GM23338 (cell line): ENCODE results near the gene RFX7. TPM values are rescaled to one million over a fixed set of nuclear protein-coding genes. Genes with fewer than 3 reads are reported as not detected.

Experiments used
- ATAC-seq: fragments of 200-7000 bp; cut with Tn5 transposase; 3 replicates; pipeline ENCODE4 v1.9.1; 2020
- DNase-seq: peaks from one replicate; pipeline ENCODE4 v3.0.0-alpha.2; 2015; ENCODE audit warnings: low spot score
- H2AFZ ChIP-seq: fragments of 200-600 bp; sonication (generic); 2 replicates; pipeline ENCODE4 v1.8.0; 2016; ENCODE audit warnings: antibody characterized with exemption, mild to moderate bottlenecking, moderate library complexity
- H3F3A ChIP-seq: fragments of 200-600 bp; sonication (generic); replicated peaks from 2 replicates; pipeline ENCODE4 v1.8.0; 2017; ENCODE audit warnings: antibody characterized with exemption, mixed run types, low read depth
- H3K27ac ChIP-seq: fragments of 200-600 bp; sonication (generic); 2 replicates; pipeline ENCODE4 v1.6.1; 2016; ENCODE audit warnings: low read depth
- H3K27me3 ChIP-seq: fragments of 200-600 bp; sonication (generic); 2 replicates; pipeline ENCODE4 v1.8.0; 2016; ENCODE audit warnings: mild to moderate bottlenecking, mixed run types, moderate library complexity; ENCODE audit not compliant: insufficient read depth
- H3K36me3 ChIP-seq: fragments of 200-600 bp; sonication (generic); 2 replicates; pipeline ENCODE4 v1.8.0; 2016; ENCODE audit warnings: mild to moderate bottlenecking; ENCODE audit not compliant: insufficient read depth
- H3K4me1 ChIP-seq: fragments of 200-600 bp; sonication (generic); 2 replicates; pipeline ENCODE4 v1.8.0; 2016; ENCODE audit warnings: mild to moderate bottlenecking, moderate library complexity; ENCODE audit not compliant: insufficient read depth
- H3K4me2 ChIP-seq: fragments of 200-600 bp; sonication (generic); 2 replicates; pipeline ENCODE4 v1.7.1; 2017; ENCODE audit warnings: mixed run types
- H3K4me3 ChIP-seq: fragments of 200-600 bp; sonication (generic); 2 replicates; pipeline ENCODE4 v1.6.1; 2016; ENCODE audit warnings: mixed run types
- H3K79me2 ChIP-seq: fragments of 200-600 bp; sonication (generic); replicated peaks from 2 replicates; pipeline ENCODE4 v1.8.0; 2017; ENCODE audit warnings: mild to moderate bottlenecking; ENCODE audit not compliant: insufficient read depth
- H3K9me2 ChIP-seq: fragments of 200-600 bp; sonication (generic); 2 replicates; pipeline ENCODE4 v1.8.0; 2017; ENCODE audit not compliant: insufficient read depth
- H4K20me1 ChIP-seq: fragments of 200-600 bp; sonication (generic); replicated peaks from 2 replicates; pipeline ENCODE4 v1.8.0; 2017; ENCODE audit warnings: mild to moderate bottlenecking; ENCODE audit not compliant: insufficient read depth
- H3K27ac Mint-ChIP-seq: 2 replicates; pipeline ENCODE4 v1.8.0; 2020; ENCODE audit warnings: inconsistent platforms, mild to moderate bottlenecking, moderate library complexity, mixed read lengths
- H3K27me3 Mint-ChIP-seq: 3 replicates; pipeline ENCODE4 v1.8.0; 2022; ENCODE audit warnings: low read depth, mild to moderate bottlenecking, moderate library complexity, mixed read lengths, inconsistent platforms; ENCODE audit not compliant: insufficient read depth, poor library complexity
- H3K36me3 Mint-ChIP-seq: 3 replicates; pipeline ENCODE4 v1.8.0; 2021; ENCODE audit warnings: low read depth, mild to moderate bottlenecking, inconsistent platforms, moderate library complexity, mixed read lengths
- H3K4me1 Mint-ChIP-seq: 3 replicates; pipeline ENCODE4 v1.8.0; 2020; ENCODE audit warnings: mild to moderate bottlenecking, inconsistent platforms, mixed read lengths
- H3K4me3 Mint-ChIP-seq: 3 replicates; pipeline ENCODE4 v1.8.0; 2021; ENCODE audit warnings: moderate library complexity, mild to moderate bottlenecking, inconsistent platforms, mixed read lengths
- H3K9me3 Mint-ChIP-seq: 3 replicates; pipeline ENCODE4 v1.8.0; 2020; ENCODE audit warnings: moderate library complexity, mild to moderate bottlenecking, inconsistent platforms, mixed read lengths
- CREB1 ChIP-seq: fragments of 250-450 bp; sonication (Bioruptor Pico); IDR thresholded peaks from 2 replicates; pipeline ENCODE4 v1.5.0; 2020; ENCODE audit warnings: low read depth, mild to moderate bottlenecking, moderate library complexity
- EZH2 ChIP-seq: fragments of 200-600 bp; sonication (generic); IDR thresholded peaks from one replicate; pipeline ENCODE4 v1.8.0; 2017; ENCODE audit warnings: antibody characterized with exemption, mild to moderate bottlenecking, low read depth; ENCODE audit not compliant: unreplicated experiment
- EZH2phosphoT487 ChIP-seq: fragments of 200-600 bp; sonication (generic); IDR thresholded peaks from one replicate; pipeline ENCODE4 v1.8.1; 2018; ENCODE audit warnings: antibody characterized with exemption; ENCODE audit not compliant: unreplicated experiment
- NANOG ChIP-seq: IDR thresholded peaks from 2 replicates; pipeline ENCODE4 v1.6.1; 2016; ENCODE audit warnings: antibody characterized with exemption, borderline replicate concordance
- POLR2AphosphoS5 ChIP-seq: IDR thresholded peaks from 2 replicates; pipeline ENCODE4 v1.6.1; 2016; ENCODE audit warnings: antibody characterized with exemption, low read depth
- STAT1 ChIP-seq: IDR thresholded peaks from one replicate; pipeline ENCODE4 v1.6.1; 2016; ENCODE audit warnings: antibody characterized with exemption; ENCODE audit not compliant: unreplicated experiment
- ZNF114 ChIP-seq: fragments of 250-450 bp; sonication (Bioruptor Pico); IDR thresholded peaks from 2 replicates; pipeline ENCODE4 v1.5.0; 2020; ENCODE audit warnings: mild to moderate bottlenecking, moderate library complexity
- polyA plus RNA-seq: library from polyadenylated mRNA; unstranded; fragments of >200 nt; fragmentation: Nextera tagmentation; extraction: Ambion mirVana; gene quantifications from 2 replicates; pipeline ENCODE4 v1.2.1, GENCODE V29; 2016
- total RNA-seq: library from RNA; depleted of rRNA; stranded (reverse); fragments of >200 nt; shearing (Covaris generic); gene quantifications from 2 replicates; pipeline ENCODE4 v1.2.3, GENCODE V29; 2014
- TF ChIP-seq, protein P1 (sequence below): fragments of 250-450 bp; sonication (Bioruptor Pico); IDR thresholded peaks from 2 replicates; pipeline ENCODE4 v1.5.0; 2020; ENCODE audit warnings: mild to moderate bottlenecking, moderate library complexity
- TF ChIP-seq, protein P2 (sequence below), 2 experiments: fragments of 200-600 bp in 1 of 2; sonication (generic) in 1 of 2; conservative IDR thresholded peaks; 2 replicates each; pipeline versions ENCODE4 v1.5.1 to v1.6.1; 2016 to 2017; ENCODE audit warnings: antibody characterized with exemption in 2 of 2, low read depth in 2 of 2, mild to moderate bottlenecking in 2 of 2, moderate library complexity in 1 of 2

RFX7 gene
- total and polyA plus RNA-seq, 2 experiments from 2014 or later, result 17.6 to 33.6 TPM

DNA sequence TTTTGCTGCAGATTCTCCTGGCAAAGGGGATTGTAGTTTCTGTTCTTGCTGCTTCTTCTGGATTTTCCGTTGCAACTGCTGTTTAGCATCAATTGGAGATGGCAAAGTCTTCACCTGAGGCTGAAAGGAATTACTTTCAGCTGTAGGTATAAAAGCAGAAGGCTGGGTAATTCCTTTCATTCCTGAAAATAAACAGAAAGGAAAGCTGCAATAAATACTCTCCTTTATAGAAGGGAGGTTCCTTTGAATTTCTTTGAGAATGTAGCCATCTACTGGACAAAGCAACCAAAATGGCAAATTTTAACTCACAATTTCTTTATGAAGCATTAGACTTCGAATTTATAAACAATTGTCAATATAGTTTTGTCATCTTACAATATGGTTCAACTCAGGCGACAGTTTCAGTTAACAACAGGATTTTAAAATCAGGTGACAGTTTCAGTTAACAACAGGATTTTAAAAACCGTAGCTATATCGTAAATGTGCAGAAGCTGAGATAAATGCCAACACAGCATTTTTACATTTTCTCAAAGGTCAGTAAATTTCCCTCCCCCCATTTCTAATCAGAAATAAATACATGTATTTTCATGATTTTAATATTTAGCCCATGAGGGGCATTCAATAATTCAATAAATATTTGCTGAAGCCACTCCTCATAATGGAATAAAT lies 145.3 kb downstream of the RFX7 start (continued):
- TF ChIP-seq CREB1 (CRISPR knock-in tag), result no peak

DNA sequence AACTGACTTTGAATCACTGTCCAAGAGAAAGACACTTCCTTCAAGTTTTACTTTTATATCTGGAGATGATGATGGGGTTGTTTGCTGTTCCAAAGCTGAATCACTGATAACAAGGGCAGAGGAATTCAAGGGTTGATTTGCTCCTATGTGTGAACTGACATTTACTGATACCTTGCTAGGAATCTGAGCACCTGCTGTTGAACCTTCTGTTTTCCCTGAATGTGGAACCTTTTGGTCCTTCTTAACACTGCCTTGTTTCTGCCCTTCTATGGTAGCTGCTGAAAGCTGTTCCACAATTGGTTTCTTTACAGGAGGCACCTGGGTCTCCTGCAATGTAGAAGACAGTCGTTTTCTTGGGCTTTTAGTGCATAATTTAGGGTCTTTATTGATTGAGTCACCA lies 148.3 kb downstream of the RFX7 start:
- H3K9me2 ChIP-seq, result no peaks in the 10 kb centered on the region
- no peak overlapping the region for H2AFZ ChIP-seq
- ATAC-seq, result no peak
- H3K4me3 ChIP-seq, result no peak overlapping the region
- H3K9me3 Mint-ChIP-seq, result no peaks in the 10 kb centered on the region; the same call in 2 of the 3 replicates
- H3K27me3 ChIP-seq, result no peaks in the 10 kb centered on the region
- no peaks in the 10 kb centered on the region for H3K79me2 ChIP-seq
- no peak overlapping the region for H3K27ac ChIP-seq
- H3K4me1 Mint-ChIP-seq, result no peaks in the 10 kb centered on the region
- H3K4me1 ChIP-seq, result no peaks in the 10 kb centered on the region
- no peak overlapping the region for H3K27ac Mint-ChIP-seq
- H3K4me2 ChIP-seq, result no peak overlapping the region
- peaks cover 47% of the 10 kb centered on the region for H3K36me3 ChIP-seq
- H3K27me3 Mint-ChIP-seq, result no peaks in the 10 kb centered on the region
- H4K20me1 ChIP-seq, result peaks cover 5% of the 10 kb centered on the region; the same call in 1 of the 2 replicates
- no peak overlapping the region for H3K4me3 Mint-ChIP-seq
- peaks cover 56% of the 10 kb centered on the region for H3K36me3 Mint-ChIP-seq
- TF ChIP-seq POLR2AphosphoS5 (no peak), STAT1 (no peak), EZH2 (no peak), EZH2phosphoT487 (no peak), ZNF114 (no peak), NANOG (no peak)
- TF ChIP-seq, protein P1, sequence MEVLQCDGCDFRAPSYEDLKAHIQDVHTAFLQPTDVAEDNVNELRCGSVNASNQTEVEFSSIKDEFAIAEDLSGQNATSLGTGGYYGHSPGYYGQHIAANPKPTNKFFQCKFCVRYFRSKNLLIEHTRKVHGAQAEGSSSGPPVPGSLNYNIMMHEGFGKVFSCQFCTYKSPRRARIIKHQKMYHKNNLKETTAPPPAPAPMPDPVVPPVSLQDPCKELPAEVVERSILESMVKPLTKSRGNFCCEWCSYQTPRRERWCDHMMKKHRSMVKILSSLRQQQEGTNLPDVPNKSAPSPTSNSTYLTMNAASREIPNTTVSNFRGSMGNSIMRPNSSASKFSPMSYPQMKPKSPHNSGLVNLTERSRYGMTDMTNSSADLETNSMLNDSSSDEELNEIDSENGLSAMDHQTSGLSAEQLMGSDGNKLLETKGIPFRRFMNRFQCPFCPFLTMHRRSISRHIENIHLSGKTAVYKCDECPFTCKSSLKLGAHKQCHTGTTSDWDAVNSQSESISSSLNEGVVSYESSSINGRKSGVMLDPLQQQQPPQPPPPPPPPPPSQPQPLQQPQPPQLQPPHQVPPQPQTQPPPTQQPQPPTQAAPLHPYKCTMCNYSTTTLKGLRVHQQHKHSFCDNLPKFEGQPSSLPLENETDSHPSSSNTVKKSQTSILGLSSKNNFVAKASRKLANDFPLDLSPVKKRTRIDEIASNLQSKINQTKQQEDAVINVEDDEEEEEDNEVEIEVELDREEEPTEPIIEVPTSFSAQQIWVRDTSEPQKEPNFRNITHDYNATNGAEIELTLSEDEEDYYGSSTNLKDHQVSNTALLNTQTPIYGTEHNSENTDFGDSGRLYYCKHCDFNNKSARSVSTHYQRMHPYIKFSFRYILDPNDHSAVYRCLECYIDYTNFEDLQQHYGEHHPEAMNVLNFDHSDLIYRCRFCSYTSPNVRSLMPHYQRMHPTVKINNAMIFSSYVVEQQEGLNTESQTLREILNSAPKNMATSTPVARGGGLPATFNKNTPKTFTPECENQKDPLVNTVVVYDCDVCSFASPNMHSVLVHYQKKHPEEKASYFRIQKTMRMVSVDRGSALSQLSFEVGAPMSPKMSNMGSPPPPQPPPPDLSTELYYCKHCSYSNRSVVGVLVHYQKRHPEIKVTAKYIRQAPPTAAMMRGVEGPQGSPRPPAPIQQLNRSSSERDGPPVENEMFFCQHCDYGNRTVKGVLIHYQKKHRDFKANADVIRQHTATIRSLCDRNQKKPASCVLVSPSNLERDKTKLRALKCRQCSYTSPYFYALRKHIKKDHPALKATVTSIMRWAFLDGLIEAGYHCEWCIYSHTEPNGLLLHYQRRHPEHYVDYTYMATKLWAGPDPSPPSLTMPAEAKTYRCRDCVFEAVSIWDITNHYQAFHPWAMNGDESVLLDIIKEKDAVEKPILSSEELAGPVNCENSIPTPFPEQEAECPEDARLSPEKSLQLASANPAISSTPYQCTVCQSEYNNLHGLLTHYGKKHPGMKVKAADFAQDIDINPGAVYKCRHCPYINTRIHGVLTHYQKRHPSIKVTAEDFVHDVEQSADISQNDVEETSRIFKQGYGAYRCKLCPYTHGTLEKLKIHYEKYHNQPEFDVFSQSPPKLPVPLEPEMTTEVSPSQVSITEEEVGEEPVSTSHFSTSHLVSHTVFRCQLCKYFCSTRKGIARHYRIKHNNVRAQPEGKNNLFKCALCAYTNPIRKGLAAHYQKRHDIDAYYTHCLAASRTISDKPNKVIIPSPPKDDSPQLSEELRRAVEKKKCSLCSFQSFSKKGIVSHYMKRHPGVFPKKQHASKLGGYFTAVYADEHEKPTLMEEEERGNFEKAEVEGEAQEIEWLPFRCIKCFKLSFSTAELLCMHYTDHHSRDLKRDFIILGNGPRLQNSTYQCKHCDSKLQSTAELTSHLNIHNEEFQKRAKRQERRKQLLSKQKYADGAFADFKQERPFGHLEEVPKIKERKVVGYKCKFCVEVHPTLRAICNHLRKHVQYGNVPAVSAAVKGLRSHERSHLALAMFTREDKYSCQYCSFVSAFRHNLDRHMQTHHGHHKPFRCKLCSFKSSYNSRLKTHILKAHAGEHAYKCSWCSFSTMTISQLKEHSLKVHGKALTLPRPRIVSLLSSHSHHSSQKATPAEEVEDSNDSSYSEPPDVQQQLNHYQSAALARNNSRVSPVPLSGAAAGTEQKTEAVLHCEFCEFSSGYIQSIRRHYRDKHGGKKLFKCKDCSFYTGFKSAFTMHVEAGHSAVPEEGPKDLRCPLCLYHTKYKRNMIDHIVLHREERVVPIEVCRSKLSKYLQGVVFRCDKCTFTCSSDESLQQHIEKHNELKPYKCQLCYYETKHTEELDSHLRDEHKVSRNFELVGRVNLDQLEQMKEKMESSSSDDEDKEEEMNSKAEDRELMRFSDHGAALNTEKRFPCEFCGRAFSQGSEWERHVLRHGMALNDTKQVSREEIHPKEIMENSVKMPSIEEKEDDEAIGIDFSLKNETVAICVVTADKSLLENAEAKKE (CRISPR knock-in tag), result no peak
- TF ChIP-seq, protein P2, sequence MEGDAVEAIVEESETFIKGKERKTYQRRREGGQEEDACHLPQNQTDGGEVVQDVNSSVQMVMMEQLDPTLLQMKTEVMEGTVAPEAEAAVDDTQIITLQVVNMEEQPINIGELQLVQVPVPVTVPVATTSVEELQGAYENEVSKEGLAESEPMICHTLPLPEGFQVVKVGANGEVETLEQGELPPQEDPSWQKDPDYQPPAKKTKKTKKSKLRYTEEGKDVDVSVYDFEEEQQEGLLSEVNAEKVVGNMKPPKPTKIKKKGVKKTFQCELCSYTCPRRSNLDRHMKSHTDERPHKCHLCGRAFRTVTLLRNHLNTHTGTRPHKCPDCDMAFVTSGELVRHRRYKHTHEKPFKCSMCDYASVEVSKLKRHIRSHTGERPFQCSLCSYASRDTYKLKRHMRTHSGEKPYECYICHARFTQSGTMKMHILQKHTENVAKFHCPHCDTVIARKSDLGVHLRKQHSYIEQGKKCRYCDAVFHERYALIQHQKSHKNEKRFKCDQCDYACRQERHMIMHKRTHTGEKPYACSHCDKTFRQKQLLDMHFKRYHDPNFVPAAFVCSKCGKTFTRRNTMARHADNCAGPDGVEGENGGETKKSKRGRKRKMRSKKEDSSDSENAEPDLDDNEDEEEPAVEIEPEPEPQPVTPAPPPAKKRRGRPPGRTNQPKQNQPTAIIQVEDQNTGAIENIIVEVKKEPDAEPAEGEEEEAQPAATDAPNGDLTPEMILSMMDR (conservative IDR thresholded peaks at IDR 0.05; ENCODE audit: low read depth in 2 of 2), result no peak
- no peaks in the 10 kb centered on the region for H3F3A ChIP-seq
- DNase-seq, result no peak
